Articular chondrocyte of knee joint (primary cell): ENCODE measurements around the gene CNTD1. TPM values are rescaled to one million over a fixed set of nuclear protein-coding genes. Genes with fewer than 3 reads are reported as not detected.

ENCODE experiments used
- small RNA-seq: library from RNA; depleted of rRNA; stranded (forward); fragments of <200 nt; gene quantifications from one replicate; pipeline ENCODE3, GENCODE V24; 2012
- total RNA-seq: library from RNA; depleted of rRNA; stranded (reverse); fragments of >200 nt; gene quantifications from 2 replicates; pipeline ENCODE4 v1.2.3, GENCODE V29; 2012

CNTD1 gene
- total RNA-seq, result 0.13 and 0.65 TPM in 2 replicates

GRCh38 chr17:42798383-42799380, at the start of gene CNTD1, which contains the start of gene COA3:
Gene CNTD1 (plus strand): TSS chr17:42798861. CDS start chr17:42799068, 207 bp downstream.
Gene COA3 (minus strand): TSS chr17:42798704. CDS start chr17:42798681, 23 bp downstream.

GRCh38 chr17:42760652-42761581, 37.7 kb upstream of the CNTD1 start, which contains the start of gene RAMP2:
Gene RAMP2 (plus strand): TSS chr17:42761227. CDS start chr17:42761262, 35 bp downstream.

GRCh38 chr17:42773290-42774035, 25.2 kb upstream of the CNTD1 start, which contains the start of gene VPS25:
Gene VPS25 (plus strand): TSS chr17:42773449. CDS start chr17:42773476, 27 bp downstream.

GRCh38 chr17:42779936-42780850, 18.5 kb upstream of the CNTD1 start, which contains the start of gene WNK4:
Gene WNK4 (plus strand): TSS chr17:42780610. CDS start chr17:42780699, 89 bp downstream.

GRCh38 chr17:42832934-42833766, 34.5 kb downstream of the CNTD1 start, which contains the start of gene PSME3:
Gene PSME3 (plus strand): TSS chr17:42833397. CDS start chr17:42833632, 235 bp downstream.

DNA sequence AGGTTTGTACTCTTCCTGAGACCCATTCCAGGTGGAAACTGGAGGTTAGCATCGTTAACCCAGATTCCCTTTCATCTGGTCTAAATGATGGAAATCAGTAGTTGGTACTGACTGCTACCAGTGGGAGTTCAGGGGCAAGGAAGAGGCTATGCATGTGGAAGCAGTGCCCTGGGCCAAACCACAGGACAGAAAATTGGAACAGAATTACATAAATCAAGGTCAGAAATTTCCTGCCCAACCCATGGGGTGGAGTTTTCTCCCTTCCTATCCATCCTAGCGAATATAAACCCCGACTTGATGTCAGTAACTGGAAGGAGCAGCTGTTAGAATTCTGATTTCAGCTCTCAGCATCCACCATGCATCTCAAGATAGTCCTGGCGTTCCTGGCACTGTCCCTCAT, 45.6 kb downstream of the CNTD1 start, which contains the start of gene AOC2:
TSS of gene AOC2 (plus strand) at position 310 of the 400 bp plus-strand sequence. CDS start at position 357, 47 bp downstream.

GRCh38 chr17:42850954-42851353, 52.3 kb downstream of the CNTD1 start, which contains the start of gene AOC3:
Gene AOC3 (plus strand): TSS chr17:42851199. CDS start chr17:42851344, 145 bp downstream.

Small RNAs within 50 kb of the gene (small RNA-seq; reads per million reads assigned to genes)
- gene HMGN2P15 (not detected), gene MIR6781 (not detected)

Other genes with a start within 250 kb of the CNTD1 start
- 0.39 and 0.86 TPM in 2 replicates for gene HSD17B1, start 245.9 kb upstream of the CNTD1 start, total RNA-seq
- gene COASY, start 236.7 kb upstream of the CNTD1 start, total RNA-seq, result 12.3 and 13.6 TPM in 2 replicates
- gene MLX, start 231.8 kb upstream of the CNTD1 start, total RNA-seq, result 32.2 and 38.5 TPM in 2 replicates
- 3.0 and 4.1 TPM in 2 replicates for gene PSMC3IP, start 221.1 kb upstream of the CNTD1 start, total RNA-seq
- gene RETREG3, start 189.5 kb upstream of the CNTD1 start, total RNA-seq, result 60.0 and 66.8 TPM in 2 replicates
- gene TUBG1, start 189.2 kb upstream of the CNTD1 start, total RNA-seq, result 17.1 and 18.1 TPM in 2 replicates
- 14.9 and 15.3 TPM in 2 replicates for gene TUBG2, start 139.6 kb upstream of the CNTD1 start, total RNA-seq
- 8.0 and 8.2 TPM in 2 replicates for gene PLEKHH3, start 121.9 kb upstream of the CNTD1 start, total RNA-seq
- gene CCR10, start 117.0 kb upstream of the CNTD1 start, total RNA-seq, result 1.0 and 1.2 TPM in 2 replicates
- gene CNTNAP1, start 116.3 kb upstream of the CNTD1 start, total RNA-seq, result 12.4 and 14.2 TPM in 2 replicates
- 26.6 and 27.7 TPM in 2 replicates for gene EZH1, start 53.8 kb upstream of the CNTD1 start, total RNA-seq
- gene RAMP2, start 37.6 kb upstream of the CNTD1 start, total RNA-seq, result 0.22 TPM in 1 of 2 replicates, not detected in the other
- 51.0 and 57.1 TPM in 2 replicates for gene VPS25, start 25.4 kb upstream of the CNTD1 start, total RNA-seq
- gene WNK4, start 18.3 kb upstream of the CNTD1 start, total RNA-seq, result under 0.01 TPM in 1 of 2 replicates, not detected in the other
- 48.9 and 52.8 TPM in 2 replicates for gene COA3, start 157 bp upstream of the CNTD1 start, total RNA-seq
- gene BECN1, start 25.4 kb downstream of the CNTD1 start, total RNA-seq, result 73.6 and 81.3 TPM in 2 replicates
- 85.0 and 90.0 TPM in 2 replicates for gene PSME3, start 34.5 kb downstream of the CNTD1 start, total RNA-seq
- gene AOC2, start 45.7 kb downstream of the CNTD1 start, total RNA-seq, result 1.3 and 2.6 TPM in 2 replicates
- gene AOC3, start 52.3 kb downstream of the CNTD1 start, total RNA-seq, result 0.13 and 0.54 TPM in 2 replicates
- not detected in 2 replicates for gene G6PC1, start 101.9 kb downstream of the CNTD1 start, total RNA-seq
- gene AARSD1, start 165.6 kb downstream of the CNTD1 start, total RNA-seq, result 16.2 and 16.7 TPM in 2 replicates
- 0.11 and 0.52 TPM in 2 replicates for gene PTGES3L, start 181.2 kb downstream of the CNTD1 start, total RNA-seq
- gene RUNDC1, start 181.7 kb downstream of the CNTD1 start, total RNA-seq, result 11.0 and 11.8 TPM in 2 replicates
- gene RPL27, start 199.6 kb downstream of the CNTD1 start, total RNA-seq, result 992 and 1,718 TPM in 2 replicates
- gene IFI35, start 207.9 kb downstream of the CNTD1 start, total RNA-seq, result 43.2 and 51.2 TPM in 2 replicates
- gene VAT1, start 223.5 kb downstream of the CNTD1 start, total RNA-seq, result 322 and 382 TPM in 2 replicates
- gene RND2, start 226.4 kb downstream of the CNTD1 start, total RNA-seq, result 0.54 and 0.78 TPM in 2 replicates